ENCODE data around the gene ISCU.

GRCh38 chr12:108605000-108605689 is 42.7 kb downstream of the ISCU start:
- TF ChIP-seq POLR2A (IDR thresholded peaks at IDR 0.05; ENCODE audit: low read depth, low read length) = no peak
- no peak for TF ChIP-seq POLR2AphosphoS5 (IDR thresholded peaks at IDR 0.05; ENCODE audit: low read depth, low read length)
- TF ChIP-seq TAF1 (IDR thresholded peaks at IDR 0.05; ENCODE audit: low read depth, low read length) = no peak
